ENCODE measurements around the gene MICAL1.

The MICAL1 gene

GRCh38 chr6:109396046-109396718, 59.4 kb downstream of the MICAL1 start:
- no peak for TF ChIP-seq CTCF (IDR thresholded peaks at IDR 0.05; ENCODE audit: borderline replicate concordance, insufficient read depth, low read depth, low read length)

More at GRCh38 chr6:109396046-109396718, 59.4 kb downstream of the MICAL1 start:
- H3K4me3 ChIP-seq (ENCODE audit: low read depth, low read length), result no peak overlapping the region
